CD14-positive monocyte (primary cell): ENCODE results near the gene AKT1S1. TPM values are rescaled to one million over a fixed set of nuclear protein-coding genes. Genes with fewer than 3 reads are reported as not detected.

Source experiments
- DNase-seq, 3 donors: peaks; one replicate each; pipeline ENCODE4 v3.0.0-alpha.2; 2011 to 2022
- H2AFZ ChIP-seq: 2 replicates; pipeline ENCODE4 v1.6.0; 2012; ENCODE audit warnings: mild to moderate bottlenecking, low read depth, low read length, inconsistent platforms; ENCODE audit not compliant: insufficient read depth, poor library complexity, severe bottlenecking
- H3K27ac ChIP-seq, 2 donors: 1 replicate in 1 of 2; 2 replicates in 1 of 2; pipeline ENCODE4 v1.5.1; 2012 to 2013; ENCODE audit warnings: low read length in 2 of 2, control low read depth in 1 of 2, inconsistent platforms in 1 of 2, low read depth in 1 of 2, mild to moderate bottlenecking in 1 of 2
- H3K27me3 ChIP-seq, 2 donors: one replicate each; pipeline versions ENCODE4 v1.6.0 to v1.6.1; 2011 to 2013; ENCODE audit warnings: low read length in 2 of 2; ENCODE audit not compliant: control insufficient read depth in 2 of 2, insufficient read depth in 2 of 2
- H3K36me3 ChIP-seq, 2 donors: replicated peaks in 1 of 2; 1 replicate in 1 of 2; 2 replicates in 1 of 2; pipeline versions ENCODE4 v1.5.1 to v1.6.1; 2012 to 2013; ENCODE audit warnings: low read length in 2 of 2, control low read depth in 1 of 2, inconsistent platforms in 1 of 2, mild to moderate bottlenecking in 1 of 2; ENCODE audit not compliant: insufficient read depth in 2 of 2, control insufficient read depth in 1 of 2
- H3K4me1 ChIP-seq, 2 donors: 1 replicate in 1 of 2; 2 replicates in 1 of 2; pipeline versions ENCODE4 v1.5.1 to v1.6.1; 2012 to 2013; ENCODE audit warnings: low read length in 2 of 2, control low read depth in 1 of 2, inconsistent platforms in 1 of 2, mild to moderate bottlenecking in 1 of 2, moderate library complexity in 1 of 2; ENCODE audit not compliant: insufficient read depth in 2 of 2, control insufficient read depth in 1 of 2
- H3K4me2 ChIP-seq: replicated peaks from 2 replicates; pipeline ENCODE3; 2012; ENCODE audit warnings: low read length, moderate library complexity, mild to moderate bottlenecking; ENCODE audit not compliant: poor library complexity, severe bottlenecking; ENCODE audit errors: extremely low read depth
- H3K4me3 ChIP-seq, 3 experiments: fragments of 200-600 bp in 1 of 3; sonication (generic) in 1 of 3; replicated peaks in 1 of 3; 1 replicate in 2 of 3; 2 replicates in 1 of 3; pipeline ENCODE4 v1.5.1; 2011 to 2013; ENCODE audit warnings: low read length in 3 of 3, mild to moderate bottlenecking in 3 of 3, control low read depth in 2 of 3, low read depth in 2 of 3, inconsistent platforms in 1 of 3, moderate library complexity in 1 of 3
- H3K79me2 ChIP-seq: 2 replicates; pipeline ENCODE4 v1.6.0; 2012; ENCODE audit warnings: mild to moderate bottlenecking, control low read depth, inconsistent platforms, low read length, moderate library complexity; ENCODE audit not compliant: insufficient read depth
- H3K9ac ChIP-seq: 2 replicates; pipeline ENCODE4 v1.6.0; 2017; ENCODE audit warnings: low read length, mild to moderate bottlenecking; ENCODE audit not compliant: insufficient read depth, poor library complexity, severe bottlenecking
- H3K9me3 ChIP-seq, 2 donors: replicated peaks in 1 of 2; 1 replicate in 1 of 2; 2 replicates in 1 of 2; pipeline versions ENCODE4 v1.5.1 to v1.6.1; 2012 to 2013; ENCODE audit warnings: low read length in 2 of 2, control low read depth in 1 of 2; ENCODE audit not compliant: control insufficient read depth in 1 of 2, insufficient read depth in 1 of 2
- H4K20me1 ChIP-seq: 2 replicates; pipeline ENCODE4 v1.6.0; 2012; ENCODE audit warnings: mild to moderate bottlenecking, low read length, control low read depth, moderate library complexity; ENCODE audit not compliant: insufficient read depth
- H3K27ac Mint-ChIP-seq, 7 donors: one replicate each; pipeline ENCODE4 v1.8.0; 2020; ENCODE audit warnings: mild to moderate bottlenecking in 7 of 7, mixed read lengths in 7 of 7, moderate library complexity in 6 of 7, inconsistent platforms in 2 of 7
- H3K27me3 Mint-ChIP-seq, 3 donors: one replicate each; pipeline ENCODE4 v1.8.0; 2021 to 2022; ENCODE audit warnings: low read depth in 3 of 3, mild to moderate bottlenecking in 3 of 3, mixed read lengths in 3 of 3, moderate library complexity in 3 of 3, inconsistent platforms in 1 of 3
- H3K36me3 Mint-ChIP-seq, 2 donors: one replicate each; pipeline ENCODE4 v1.8.0; 2020; ENCODE audit warnings: mixed read lengths in 2 of 2, inconsistent platforms in 1 of 2, mild to moderate bottlenecking in 1 of 2
- H3K4me1 Mint-ChIP-seq: one replicate; pipeline ENCODE4 v1.8.0; 2020; ENCODE audit warnings: mild to moderate bottlenecking, mixed read lengths
- H3K4me3 Mint-ChIP-seq, 2 donors: one replicate each; pipeline ENCODE4 v1.8.0; 2020; ENCODE audit warnings: mild to moderate bottlenecking in 2 of 2, mixed read lengths in 2 of 2, moderate library complexity in 1 of 2
- H3K9me3 Mint-ChIP-seq, 7 donors: one replicate each; pipeline ENCODE4 v1.8.0; 2020 to 2022; ENCODE audit warnings: mixed read lengths in 7 of 7, mild to moderate bottlenecking in 6 of 7, moderate library complexity in 6 of 7, inconsistent platforms in 2 of 7
- WGBS: methylation state at CpG from one replicate; pipeline ENCODE4 v1.1.5; 2013; ENCODE audit warnings: missing lambda C conversion rate; ENCODE audit not compliant: insufficient coverage; 5-methylcytosine and 5-hydroxymethylcytosine counted together
- intact Hi-C, 2 donors: fragments of 100-400 bp; cut with micrococcal nuclease; formaldehyde crosslinking; loops; one replicate each; pipeline versions ENCODE4 v1.15.0 to v1.15.1; 2023
- polyA plus RNA-seq, 3 donors: library from polyadenylated mRNA; depleted of rRNA in 1 of 3; unstranded in 2 of 3; stranded (reverse) in 1 of 3; fragments of 300-500 nt in 2 of 3; fragments of >200 nt in 1 of 3; fragmentation: Illumina TruSeq in 2 of 3; gene quantifications; 1 replicate in 2 of 3; 2 replicates in 1 of 3; pipeline ENCODE4 v1.2.3, GENCODE V29; 2012 to 2021
- TF ChIP-seq, protein P1 (sequence below): fragments of 200-600 bp; IDR thresholded peaks from one replicate; pipeline ENCODE4 v1.8.0; 2022; ENCODE audit warnings: antibody characterized with exemption, mild to moderate bottlenecking

AKT1S1 gene
- polyA plus RNA-seq, 3 donors = 5.4 to 18.2 (median 6.6) TPM

DNA sequence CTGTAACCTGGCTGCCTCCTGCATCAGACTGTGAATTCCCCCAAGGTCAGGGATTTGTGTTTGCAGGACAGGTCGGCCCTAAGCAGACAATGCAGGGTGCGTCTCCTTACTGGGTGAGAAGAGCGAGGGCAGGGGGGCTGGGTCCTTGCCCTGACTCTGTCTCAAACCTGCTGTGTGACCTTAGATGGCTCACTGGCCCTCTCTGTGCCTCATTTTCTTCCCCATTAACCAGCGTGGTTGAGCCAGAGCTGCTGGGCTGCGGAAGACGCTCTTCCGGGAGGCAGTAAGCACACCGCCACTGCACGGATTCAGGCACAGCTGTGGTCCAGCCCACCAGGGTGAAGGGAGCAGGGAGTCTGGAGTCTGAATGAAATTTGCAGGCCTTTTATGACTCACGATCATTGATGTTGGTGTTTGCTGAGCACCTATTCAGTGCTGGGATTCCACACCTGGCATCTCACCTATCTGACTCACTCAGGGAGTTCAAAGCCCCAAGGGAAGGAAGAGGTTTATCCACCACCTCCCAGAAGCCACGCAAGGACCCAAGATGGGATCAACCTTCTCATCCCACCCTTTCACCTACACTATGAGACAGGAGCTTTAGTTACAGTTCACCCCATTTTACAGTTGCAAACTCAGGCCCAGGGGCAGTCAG, 2.5 kb downstream of the AKT1S1 start:
- peaks cover 0 to 3% (median 0%) of the 10 kb centered on the region in 7 donors for H3K9me3 Mint-ChIP-seq
- 96% methylated on average over 7 of the region's 11 CpGs for WGBS
- H4K20me1 ChIP-seq = peaks cover 12% of the 10 kb centered on the region
- H3K27ac Mint-ChIP-seq = peak overlapping the region in 3 of 7 donors; percentile 36 to 50 (median 50)
- H3K4me2 ChIP-seq = no peak overlapping the region
- H3K4me3 ChIP-seq = no peak overlapping the region
- peaks cover 34% of the 10 kb centered on the region for H3K79me2 ChIP-seq
- H3K27ac ChIP-seq = peak overlapping the region in 1 of 2 donors; percentile 95
- no peak overlapping the region for H3K4me3 Mint-ChIP-seq
- no peaks in the 10 kb centered on the region for H3K9me3 ChIP-seq
- H3K36me3 Mint-ChIP-seq = peaks cover 22 to 45% of the 10 kb centered on the region in 2 donors
- H3K27me3 ChIP-seq = no peaks in the 10 kb centered on the region
- no peak overlapping the region for H2AFZ ChIP-seq
- peaks cover 37% of the 10 kb centered on the region for H3K4me1 Mint-ChIP-seq
- peaks cover 0 to 4% of the 10 kb centered on the region in 2 donors for H3K36me3 ChIP-seq
- intact Hi-C loops = loop anchor here in 1 of 2 donors (5.0 kb wide), 1 partner anchor 197 kb away; the partner anchor contains the start of gene PRMT1
- peaks cover 36 to 42% of the 10 kb centered on the region in 2 donors for H3K4me1 ChIP-seq
- H3K27me3 Mint-ChIP-seq = peaks cover 0 to 3% (median 0%) of the 10 kb centered on the region in 3 donors
- TF ChIP-seq, protein P1, sequence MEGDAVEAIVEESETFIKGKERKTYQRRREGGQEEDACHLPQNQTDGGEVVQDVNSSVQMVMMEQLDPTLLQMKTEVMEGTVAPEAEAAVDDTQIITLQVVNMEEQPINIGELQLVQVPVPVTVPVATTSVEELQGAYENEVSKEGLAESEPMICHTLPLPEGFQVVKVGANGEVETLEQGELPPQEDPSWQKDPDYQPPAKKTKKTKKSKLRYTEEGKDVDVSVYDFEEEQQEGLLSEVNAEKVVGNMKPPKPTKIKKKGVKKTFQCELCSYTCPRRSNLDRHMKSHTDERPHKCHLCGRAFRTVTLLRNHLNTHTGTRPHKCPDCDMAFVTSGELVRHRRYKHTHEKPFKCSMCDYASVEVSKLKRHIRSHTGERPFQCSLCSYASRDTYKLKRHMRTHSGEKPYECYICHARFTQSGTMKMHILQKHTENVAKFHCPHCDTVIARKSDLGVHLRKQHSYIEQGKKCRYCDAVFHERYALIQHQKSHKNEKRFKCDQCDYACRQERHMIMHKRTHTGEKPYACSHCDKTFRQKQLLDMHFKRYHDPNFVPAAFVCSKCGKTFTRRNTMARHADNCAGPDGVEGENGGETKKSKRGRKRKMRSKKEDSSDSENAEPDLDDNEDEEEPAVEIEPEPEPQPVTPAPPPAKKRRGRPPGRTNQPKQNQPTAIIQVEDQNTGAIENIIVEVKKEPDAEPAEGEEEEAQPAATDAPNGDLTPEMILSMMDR = no peak
- no peak for DNase-seq
- no peak overlapping the region for H3K9ac ChIP-seq

DNA sequence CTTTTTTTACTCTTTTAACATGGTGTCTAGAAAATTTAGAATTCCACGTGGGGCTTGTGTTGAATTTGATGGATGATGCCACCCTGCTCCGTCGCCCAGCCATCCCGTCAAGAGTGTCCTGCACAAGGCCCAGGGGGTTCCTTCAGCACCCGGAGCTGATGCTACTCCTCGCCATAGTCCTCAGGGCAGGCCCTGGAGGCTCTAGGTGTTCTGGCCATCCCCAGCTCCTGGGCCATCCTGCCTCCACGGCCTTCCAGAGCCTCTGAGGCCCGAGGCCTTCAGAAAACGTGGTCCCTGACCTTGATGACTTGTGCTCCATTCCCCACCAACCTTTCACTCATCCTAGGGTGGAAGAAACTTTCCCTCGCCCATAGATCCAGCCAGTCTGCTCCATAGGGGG, 3.3 kb downstream of the AKT1S1 start:
- Histone ChIP-seq H3K4me3 (no peak overlapping the region), H3K9ac (no peak overlapping the region), H4K20me1 (peaks cover 10% of the 10 kb centered on the region), H3K36me3 (no peaks in the 10 kb centered on the region), H3K9me3 (no peaks in the 10 kb centered on the region), H3K27ac (no peak overlapping the region), H3K4me1 (peaks cover 34 to 39% of the 10 kb centered on the region in 2 donors), H3K27me3 (no peaks in the 10 kb centered on the region), H3K4me2 (no peak overlapping the region), H3K79me2 (peaks cover 33% of the 10 kb centered on the region), H2AFZ (no peak overlapping the region)
- no peak overlapping the region for H3K27ac Mint-ChIP-seq
- peaks cover 0 to 3% (median 0%) of the 10 kb centered on the region in 3 donors for H3K27me3 Mint-ChIP-seq
- WGBS = 98% methylated on average over 6 of the region's 10 CpGs
- no peak overlapping the region for H3K4me3 Mint-ChIP-seq
- DNase-seq = no peak
- H3K4me1 Mint-ChIP-seq = peaks cover 34% of the 10 kb centered on the region
- TF ChIP-seq, protein P1 = no peak
- intact Hi-C loops = no loop called here
- peaks cover 16 to 41% of the 10 kb centered on the region in 2 donors for H3K36me3 Mint-ChIP-seq
- H3K9me3 Mint-ChIP-seq = peaks cover 0 to under 1% (median 0%) of the 10 kb centered on the region in 7 donors
